Aorta (tissue), 5 donors: ENCODE data around the gene SFN. TPM values are rescaled to one million over a fixed set of nuclear protein-coding genes. Genes with fewer than 3 reads are reported as not detected.
"Not testable (repeated sequence)": the region's sequence is repeated elsewhere in the genome, so short reads cannot be mapped to it uniquely, and the experiment has no call there.

Source experiments
- ATAC-seq: fragments of 200-7000 bp; cut with Tn5 transposase; one replicate; pipeline ENCODE4 v1.9.1; 2022; ENCODE audit warnings: moderate library complexity; ENCODE audit not compliant: low FRiP score
- DNase-seq, 2 donors: peaks; one replicate each; pipeline ENCODE4 v3.0.0-alpha.2; 2020
- H3K27ac ChIP-seq, 2 donors: one replicate each; pipeline ENCODE4 v1.5.1; 2013; ENCODE audit warnings: low read length in 2 of 2, mild to moderate bottlenecking in 2 of 2, moderate library complexity in 2 of 2, control low read depth in 1 of 2, inconsistent platforms in 1 of 2, low read depth in 1 of 2
- H3K27me3 ChIP-seq, 2 donors: one replicate each; pipeline ENCODE4 v1.6.1; 2013; ENCODE audit warnings: control low read depth in 1 of 2, low read length in 1 of 2, mild to moderate bottlenecking in 1 of 2, moderate library complexity in 1 of 2; ENCODE audit not compliant: insufficient read depth in 2 of 2, control insufficient read depth in 1 of 2
- H3K36me3 ChIP-seq, 2 donors: one replicate each; pipeline ENCODE4 v1.6.1; 2013; ENCODE audit warnings: control low read depth in 1 of 2, low read length in 1 of 2, mild to moderate bottlenecking in 1 of 2; ENCODE audit not compliant: insufficient read depth in 2 of 2, control insufficient read depth in 1 of 2
- H3K4me1 ChIP-seq, 2 donors: one replicate each; pipeline ENCODE4 v1.6.1; 2013; ENCODE audit warnings: low read length in 2 of 2, control low read depth in 1 of 2, mild to moderate bottlenecking in 1 of 2, moderate library complexity in 1 of 2; ENCODE audit not compliant: insufficient read depth in 2 of 2, control insufficient read depth in 1 of 2
- H3K4me3 ChIP-seq, 2 donors: one replicate each; pipeline ENCODE4 v1.5.1; 2013; ENCODE audit warnings: low read length in 2 of 2, control low read depth in 1 of 2, mild to moderate bottlenecking in 1 of 2
- H3K9me3 ChIP-seq: one replicate; pipeline ENCODE4 v1.6.1; 2013; ENCODE audit warnings: mild to moderate bottlenecking, low read length; ENCODE audit not compliant: control insufficient read depth
- WGBS, 2 donors: extraction: QIAGEN DNeasy Blood & Tissue Kit; methylation state at CpG; one replicate each; pipeline ENCODE4 v1.1.7; 2013; 5-methylcytosine and 5-hydroxymethylcytosine counted together
- intact Hi-C, 2 donors: fragments of 100-400 bp; cut with DNase I; formaldehyde crosslinking; loops; one replicate each; pipeline versions ENCODE4 v1.14.2 to v1.15.0; 2022
- polyA plus RNA-seq, 2 donors: library from polyadenylated mRNA; stranded (reverse); fragments of 200-250 nt; gene quantifications; one replicate each; pipeline ENCODE4 v1.2.3, GENCODE V29; 2013
- total RNA-seq, 2 donors: library from RNA; stranded (reverse); fragmentation: NEBNext Ultra II Directional; extraction: Animal tissue kit (Norgen Biotek cat#: 25700); gene quantifications; one replicate each; pipeline ENCODE4 v1.2.1, GENCODE V29; 2021
- donor health status: healthy with polysubstance abuse.
- donor health status: Bipolar disorder and iron deficiency.
- donor health status: DM: no; HTN: no; CAD: no.
- donor health status: DM: no; HTN: no; CAD: no.
- donor health status: DM: yes; HTN: yes; CAD: no.

SFN gene
- total and polyA plus RNA-seq, 4 donors = 3.3 to 18.3 (median 5.7) TPM

DNA sequence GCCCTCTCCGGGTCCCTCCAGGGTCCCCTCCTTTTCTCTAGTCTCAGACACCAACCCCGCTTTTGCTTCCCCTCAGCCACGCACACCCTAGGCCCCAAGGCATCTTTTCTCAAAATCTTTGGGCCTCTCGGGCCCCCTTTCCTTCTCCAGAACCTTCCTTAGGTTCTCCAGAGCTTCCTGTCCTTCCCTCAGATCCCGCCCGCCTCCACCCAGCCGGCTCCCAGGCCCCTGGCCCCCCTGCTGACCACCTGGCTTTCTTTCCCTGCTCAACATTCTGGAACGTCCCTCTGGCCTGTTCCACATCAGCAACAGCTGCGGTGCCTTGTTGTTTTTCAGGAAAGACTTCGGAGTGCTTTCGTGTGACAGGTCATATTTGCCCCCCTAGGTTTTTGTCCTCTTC, 35.3 kb upstream of the SFN start:
- no peaks in the 10 kb centered on the region for H3K4me1 ChIP-seq
- peak overlapping the region; percentile 89 to 94 for H3K4me3 ChIP-seq
- DNase-seq = no peak
- H3K27ac ChIP-seq = no peak overlapping the region
- 16% methylated on average over 11 of the region's 11 CpGs for WGBS, 2 donors
- no peaks in the 10 kb centered on the region for H3K9me3 ChIP-seq
- H3K27me3 ChIP-seq = no peaks in the 10 kb centered on the region
- intact Hi-C loops = no loop called here
- peaks cover 0 to 2% of the 10 kb centered on the region in 2 donors for H3K36me3 ChIP-seq
- peak; percentile 3 for ATAC-seq

DNA sequence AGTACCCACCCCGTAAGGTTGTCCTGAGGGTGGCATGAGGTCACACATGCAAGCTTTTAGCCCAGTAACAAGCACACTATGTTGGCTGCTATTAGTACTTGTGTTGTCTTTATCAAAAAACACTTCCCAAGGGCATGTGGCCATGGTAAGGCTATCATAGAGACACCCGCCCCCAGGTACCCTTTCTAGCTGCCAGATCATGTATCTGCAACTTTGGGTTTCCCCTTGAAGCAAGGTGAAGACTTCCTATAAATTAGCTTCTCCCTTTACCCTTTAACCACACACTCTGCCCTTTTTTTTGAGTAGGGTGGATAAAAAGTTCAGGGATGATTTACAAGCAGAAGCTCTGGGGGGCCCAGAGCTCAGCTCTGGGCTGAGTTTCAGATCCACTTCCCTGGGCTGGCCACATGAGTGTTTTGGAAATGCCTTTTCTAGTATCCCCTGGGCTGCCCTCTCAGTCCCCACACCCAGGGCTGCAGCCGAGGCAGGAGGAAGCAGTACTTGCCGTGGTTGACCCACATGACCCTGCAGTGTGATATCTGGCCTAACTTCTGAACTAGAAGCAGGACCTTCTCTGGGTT, 34.4 kb upstream of the SFN start:
- 53 to 55% methylated on average over 4 of the region's 4 CpGs for WGBS, 2 donors
- DNase-seq (peak in 1 of 2 donors; percentile 74), ATAC-seq (no peak)
- Histone ChIP-seq H3K4me1 (no peaks in the 10 kb centered on the region), H3K27ac (no peak overlapping the region), H3K9me3 (no peaks in the 10 kb centered on the region), H3K36me3 (peaks cover 0 to 4% of the 10 kb centered on the region in 2 donors), H3K27me3 (no peaks in the 10 kb centered on the region), H3K4me3 (no peak overlapping the region)
- intact Hi-C loops = no loop called here

DNA sequence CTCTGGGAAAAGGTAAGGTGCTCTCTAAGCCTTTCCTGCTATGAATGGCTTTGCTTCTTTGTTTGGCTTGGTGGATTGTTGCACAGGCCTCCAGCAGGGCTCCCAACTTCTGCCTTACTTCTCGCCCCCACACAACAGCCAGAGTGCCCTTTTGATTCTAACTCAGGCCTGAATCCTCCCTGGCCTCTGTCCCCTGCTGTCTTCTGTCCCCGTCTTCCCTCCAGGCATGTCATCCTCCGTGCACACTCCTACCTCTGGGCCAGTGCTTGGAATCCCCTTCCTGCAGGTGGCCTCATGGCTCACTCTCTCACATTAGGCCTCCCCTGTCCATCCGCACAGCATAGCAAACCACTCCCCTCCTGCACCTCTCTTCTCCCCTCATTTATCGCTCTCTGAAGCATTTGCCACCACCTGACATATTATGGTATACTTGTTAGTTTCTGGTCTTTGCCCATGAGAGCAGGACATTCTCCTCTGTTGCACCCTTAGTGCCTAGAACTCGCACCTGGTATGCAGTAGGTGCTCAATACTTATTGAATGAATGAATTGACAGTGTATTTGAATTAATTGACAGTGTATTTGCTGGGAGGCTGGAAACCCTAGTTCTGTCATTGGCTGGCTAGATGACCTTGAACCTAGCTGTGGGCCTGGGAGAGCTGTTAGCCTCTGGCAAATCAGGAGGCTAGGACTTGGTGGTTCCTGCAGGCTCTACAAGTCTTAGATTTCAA, 33.6 kb upstream of the SFN start:
- Histone ChIP-seq H3K4me3 (no peak overlapping the region), H3K9me3 (no peaks in the 10 kb centered on the region), H3K27ac (no peak overlapping the region), H3K27me3 (no peaks in the 10 kb centered on the region), H3K36me3 (peaks cover 0 to 9% of the 10 kb centered on the region in 2 donors), H3K4me1 (no peaks in the 10 kb centered on the region)
- intact Hi-C loops = no loop called here
- 84 to 87% methylated on average over 6 of the region's 6 CpGs for WGBS, 2 donors
- DNase-seq = no peak
- no peak for ATAC-seq

DNA sequence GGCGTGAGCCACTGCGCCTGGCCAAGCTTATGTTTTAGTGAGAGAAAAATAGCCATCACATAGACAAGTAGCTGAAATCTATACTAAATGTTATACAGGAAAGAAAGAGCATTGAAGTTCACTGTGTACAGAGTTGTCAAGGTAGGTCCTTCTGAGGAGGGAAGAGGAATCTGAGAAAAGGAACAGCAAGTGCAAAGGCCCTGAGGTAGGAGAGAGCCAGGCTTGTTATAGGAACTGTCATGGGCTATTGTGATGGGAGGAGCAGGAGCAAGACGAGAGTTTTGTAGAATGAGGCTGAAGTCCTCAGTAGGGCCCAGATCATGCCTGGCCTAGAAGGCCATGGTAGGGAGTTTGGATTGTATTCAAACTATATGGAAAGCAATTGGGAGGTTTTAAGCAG, 31.9 kb upstream of the SFN start:
- no peak overlapping the region for H3K4me3 ChIP-seq
- ATAC-seq = no peak
- H3K9me3 ChIP-seq = no peaks in the 10 kb centered on the region
- no peaks in the 10 kb centered on the region for H3K4me1 ChIP-seq
- peaks cover 0 to 18% of the 10 kb centered on the region in 2 donors for H3K36me3 ChIP-seq
- DNase-seq = no peak
- WGBS, 2 donors = 94 to 96% methylated on average over 3 of the region's 3 CpGs
- intact Hi-C loops = no loop called here
- no peak overlapping the region for H3K27ac ChIP-seq
- no peaks in the 10 kb centered on the region for H3K27me3 ChIP-seq

DNA sequence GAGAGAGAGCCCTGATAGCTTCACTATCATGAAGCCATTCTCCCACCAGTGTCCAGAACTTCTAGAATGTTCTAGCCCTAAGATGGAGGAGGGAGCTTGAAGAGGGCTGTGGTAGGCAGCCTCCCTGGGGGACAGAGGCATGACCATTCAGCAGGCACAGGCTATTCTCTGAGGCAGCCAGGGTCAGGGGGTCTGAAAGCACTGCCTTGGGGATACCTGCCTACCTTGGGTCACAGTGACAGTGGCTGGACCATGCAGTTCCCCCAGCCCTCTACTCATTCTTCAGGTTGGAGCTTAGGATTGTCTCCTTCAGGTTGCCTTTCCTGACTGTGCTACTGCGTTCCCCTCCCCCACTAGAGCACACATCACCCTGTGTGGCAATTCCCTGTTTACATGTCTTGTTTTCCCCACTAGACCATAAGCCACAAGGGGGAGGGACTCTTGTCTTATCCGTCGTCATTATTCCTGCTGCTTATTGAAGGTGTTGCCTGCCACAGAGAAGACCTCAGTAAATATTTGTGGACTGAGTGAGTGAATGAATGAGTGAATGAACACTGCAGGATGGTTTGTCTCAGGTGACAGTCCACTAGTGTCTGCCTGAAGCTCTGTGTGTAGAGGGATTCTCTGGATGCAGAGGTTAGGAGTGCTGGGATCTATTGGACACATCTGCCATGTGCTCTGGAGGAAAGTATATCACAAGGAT, 31.3 kb upstream of the SFN start:
- Histone ChIP-seq H3K27ac (no peak overlapping the region), H3K4me3 (no peak overlapping the region), H3K9me3 (no peaks in the 10 kb centered on the region), H3K4me1 (no peaks in the 10 kb centered on the region), H3K36me3 (peaks cover 0 to 18% of the 10 kb centered on the region in 2 donors), H3K27me3 (no peaks in the 10 kb centered on the region)
- 66 to 71% methylated on average over 3 of the region's 3 CpGs for WGBS, 2 donors
- DNase-seq (no peak), ATAC-seq (no peak)
- intact Hi-C loops = no loop called here

DNA sequence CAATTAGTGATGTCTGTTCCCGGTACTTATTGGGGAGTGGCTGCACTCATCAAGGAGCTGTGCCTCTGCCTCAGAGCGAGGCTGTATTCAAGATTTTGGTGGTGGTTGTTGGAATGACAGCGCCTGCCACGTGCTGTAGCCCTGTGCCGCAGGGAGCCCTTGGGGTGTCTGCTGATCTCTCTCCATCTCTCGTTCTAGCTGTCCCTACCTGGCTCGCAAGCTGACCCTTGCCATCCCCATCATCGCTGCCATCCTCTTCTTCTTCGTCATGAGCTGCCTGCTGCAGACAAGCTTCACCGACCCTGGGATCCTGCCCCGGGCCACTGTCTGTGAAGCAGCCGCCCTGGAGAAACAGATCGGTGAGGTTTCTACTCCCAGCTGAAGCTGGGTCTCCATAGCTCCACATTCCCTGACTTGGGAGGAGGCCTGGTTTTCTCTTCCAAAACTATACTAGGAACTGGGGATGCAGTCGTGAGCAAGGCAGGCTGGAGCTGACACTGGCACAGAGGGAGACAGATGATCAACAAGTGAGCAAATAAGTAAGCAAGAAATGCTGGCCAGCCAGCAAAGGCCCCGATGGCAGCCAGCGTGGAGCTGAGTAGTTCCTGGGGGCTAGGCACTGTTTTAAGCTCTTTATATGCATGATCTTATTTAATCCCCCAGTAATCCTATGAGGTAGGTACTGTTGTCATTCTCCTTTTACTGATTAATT, 30.5 kb upstream of the SFN start:
- peaks cover 0 to 18% of the 10 kb centered on the region in 2 donors for H3K36me3 ChIP-seq
- peak in 1 of 2 donors; percentile 38 for DNase-seq
- intact Hi-C loops = no loop called here
- no peaks in the 10 kb centered on the region for H3K9me3 ChIP-seq
- 86 to 89% methylated on average over 16 of the region's 16 CpGs for WGBS, 2 donors
- ATAC-seq = no peak
- no peak overlapping the region for H3K4me3 ChIP-seq
- no peaks in the 10 kb centered on the region for H3K27me3 ChIP-seq
- no peak overlapping the region for H3K27ac ChIP-seq
- H3K4me1 ChIP-seq = no peaks in the 10 kb centered on the region

DNA sequence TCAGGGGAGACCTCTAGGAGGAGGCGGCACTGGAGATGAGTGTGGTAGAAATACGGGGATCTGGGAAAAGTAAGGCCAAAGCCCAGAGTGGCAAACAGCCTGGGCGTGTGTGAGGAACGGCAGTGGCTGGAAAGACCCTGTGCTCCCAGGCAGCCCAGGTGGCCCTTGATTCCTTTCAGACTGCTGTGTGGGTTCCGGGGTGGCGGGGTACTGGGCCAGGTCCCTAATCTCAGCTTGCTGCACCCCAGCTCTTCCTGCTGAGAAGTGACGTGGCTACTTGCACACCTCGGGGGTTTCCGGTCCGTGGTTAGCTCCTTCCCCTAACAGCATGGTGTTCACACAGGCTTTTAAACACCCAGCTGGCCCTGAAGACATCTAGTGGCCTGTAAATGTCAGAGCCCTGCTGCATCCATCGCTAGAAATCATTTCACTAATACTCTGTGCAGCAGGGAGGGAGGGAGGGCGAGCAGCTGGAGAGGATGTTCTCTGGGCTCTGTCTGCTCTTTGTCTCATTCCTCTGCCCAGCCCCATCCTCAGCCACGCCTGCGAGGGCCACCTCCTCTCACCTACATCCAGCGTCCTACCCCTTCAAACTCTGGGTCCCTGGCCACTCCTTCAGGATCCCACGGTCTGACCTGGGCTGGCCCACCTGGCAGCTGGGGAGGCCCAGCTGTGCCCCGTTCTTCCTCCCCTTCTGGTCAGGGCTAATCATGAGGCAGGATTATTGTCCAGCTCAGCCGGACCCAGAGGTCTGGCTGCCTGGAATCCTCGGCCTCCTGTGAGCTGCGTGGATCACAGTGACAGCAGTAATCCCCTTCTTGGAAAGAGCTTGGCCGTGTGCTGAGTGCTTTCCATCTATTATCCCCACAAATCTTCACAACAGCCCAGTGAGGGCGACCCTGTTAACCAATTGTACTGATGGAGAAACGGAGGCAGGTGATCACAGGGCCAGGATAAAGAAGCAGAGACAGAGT, 29.2 kb upstream of the SFN start:
- ATAC-seq (no peak), DNase-seq (peak in 1 of 2 donors; percentile 75)
- no peaks in the 10 kb centered on the region for H3K9me3 ChIP-seq
- intact Hi-C loops = no loop called here
- H3K27me3 ChIP-seq = no peaks in the 10 kb centered on the region
- no peak overlapping the region for H3K27ac ChIP-seq
- H3K4me3 ChIP-seq = no peak overlapping the region
- whole genome bisulfite sequencing, 2 donors = 86% methylated on average over 23 of the region's 23 CpGs
- no peaks in the 10 kb centered on the region for H3K4me1 ChIP-seq
- H3K36me3 ChIP-seq = peaks cover 0 to 19% of the 10 kb centered on the region in 2 donors

DNA sequence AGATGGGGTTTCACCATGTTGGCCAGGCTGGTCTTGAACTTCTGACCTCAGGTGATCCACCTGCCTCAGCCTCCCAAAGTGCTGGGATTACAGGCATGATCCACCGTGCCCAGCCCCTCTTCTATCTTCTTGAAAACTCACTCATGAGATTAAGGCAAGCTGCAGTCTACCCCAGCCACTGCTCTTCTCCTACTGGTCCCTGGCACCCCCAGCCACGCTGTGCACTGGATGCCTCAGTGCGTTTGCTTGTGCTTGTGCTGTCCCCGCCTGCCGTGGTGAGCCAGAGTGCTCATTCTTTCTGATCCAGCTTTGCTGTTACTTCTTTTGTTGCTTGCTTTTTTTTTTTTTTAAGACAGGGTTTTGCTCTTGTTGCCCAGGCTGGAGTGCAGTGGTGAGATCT, 25.3 kb upstream of the SFN start:
- H3K36me3 ChIP-seq = peaks cover 0 to 17% of the 10 kb centered on the region in 2 donors
- ATAC-seq, H3K4me1 ChIP-seq, H3K4me3 ChIP-seq, H3K27ac ChIP-seq, H3K27me3 ChIP-seq, intact Hi-C loops, H3K9me3 ChIP-seq, DNase-seq: not testable (repeated sequence)
- 82 to 88% methylated on average over 5 of the region's 5 CpGs for WGBS, 2 donors
